CD4-positive, alpha-beta T cell treated with Interleukin-1 beta for 1 hour (primary cell): ENCODE results near the gene NUP54.

Experiments
- DNase-seq, 2 donors: peaks; one replicate each; pipeline ENCODE4 v3.0.0-alpha.2; 2020 to 2022

The NUP54 gene

DNA sequence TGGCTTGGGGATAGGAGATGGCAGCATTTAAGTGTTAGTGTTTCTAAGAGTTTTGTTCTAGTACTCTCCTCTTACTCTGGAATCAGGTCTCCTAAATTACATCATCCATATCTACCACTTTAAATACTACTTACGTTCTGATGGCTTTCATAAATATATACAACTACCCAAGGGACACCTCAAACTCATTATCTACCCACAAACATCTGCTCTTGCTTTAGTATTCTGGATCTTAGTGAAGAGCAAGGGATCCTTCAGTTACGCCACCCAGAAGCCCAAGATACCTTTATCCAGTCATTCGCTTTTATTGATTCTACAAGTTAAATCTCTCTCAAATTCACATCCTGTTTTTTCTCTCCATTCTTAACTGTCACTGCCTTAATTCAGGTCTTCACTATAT lies 7.0 kb downstream of the NUP54 start:
- DNase-seq, result no peak

DNA sequence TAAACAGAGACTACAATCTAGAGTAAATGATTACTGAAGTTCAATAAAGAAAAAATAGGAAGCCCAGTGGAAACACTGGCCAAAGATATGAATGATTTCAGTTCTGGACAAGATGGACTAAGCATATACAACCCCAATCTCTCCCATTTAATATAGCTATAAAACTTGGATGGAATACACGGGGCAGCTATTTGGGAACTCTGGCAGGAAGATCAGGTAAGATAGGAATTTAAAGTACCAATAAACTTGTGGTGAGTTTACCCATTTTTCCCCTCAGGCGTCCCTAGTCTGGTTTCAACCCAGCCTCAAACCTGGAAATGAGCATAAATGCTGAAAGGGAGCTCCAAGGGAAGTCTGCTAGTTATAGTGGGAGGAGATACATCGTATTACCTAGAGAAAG lies 20.4 kb downstream of the NUP54 start:
- DNase-seq, result no peak

DNA sequence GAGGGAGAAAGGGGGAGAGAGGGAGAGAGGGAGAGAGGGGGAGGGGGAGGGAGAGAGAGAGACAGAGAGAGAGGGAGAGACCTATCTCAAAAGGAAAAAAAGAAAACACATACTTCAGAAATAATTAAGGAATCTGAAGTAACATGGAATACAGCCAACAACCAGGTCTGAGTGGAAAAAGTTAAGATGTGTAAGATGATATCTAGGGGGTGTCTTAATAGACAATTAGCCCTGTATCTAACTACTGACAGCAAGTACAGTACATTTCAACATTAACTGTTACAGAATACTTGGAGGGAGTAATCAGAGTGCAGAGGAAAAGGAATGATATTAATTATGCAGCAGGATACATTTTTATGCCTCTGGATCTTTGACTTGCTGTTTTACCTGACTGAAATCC lies 22.4 kb downstream of the NUP54 start:
- no peak for DNase-seq

DNA sequence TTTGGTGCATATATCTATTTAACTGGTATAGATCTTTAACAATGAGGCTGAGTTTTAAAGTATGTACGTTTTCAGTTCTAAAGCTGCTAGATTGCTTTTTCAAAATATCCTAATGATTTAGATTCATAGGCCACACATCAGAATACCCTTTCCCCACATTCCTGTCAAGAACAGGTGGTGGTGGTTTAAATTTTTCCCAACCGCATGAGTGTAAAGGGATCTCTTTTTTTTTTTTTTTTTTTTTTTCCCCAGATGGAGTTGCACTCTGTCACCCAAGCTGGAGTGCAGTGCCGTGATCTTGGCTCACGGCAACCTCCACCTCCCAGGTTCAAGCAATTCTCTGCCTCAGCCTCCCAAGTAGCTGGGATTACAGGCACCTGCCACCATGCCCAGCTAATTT lies 28.0 kb downstream of the NUP54 start:
- no peak for DNase-seq

DNA sequence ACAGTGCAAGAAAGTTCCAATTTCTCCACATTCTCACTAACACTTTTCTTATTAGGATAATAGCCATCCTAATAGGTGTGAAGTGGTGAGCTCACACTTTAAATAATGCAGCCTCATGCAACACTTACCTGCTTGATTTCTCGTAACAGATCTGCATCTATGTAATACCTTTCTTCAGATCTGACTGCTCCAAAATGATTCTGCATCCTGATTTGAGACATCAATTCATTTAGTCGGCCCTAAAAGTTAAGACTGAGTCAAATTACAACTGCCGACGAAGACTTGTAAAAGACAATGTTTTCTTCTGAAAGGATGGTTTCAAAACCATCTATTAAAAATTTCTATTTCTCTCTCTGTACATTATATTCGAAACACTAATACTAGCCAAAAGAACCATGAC lies 30.7 kb downstream of the NUP54 start:
- no peak for DNase-seq

DNA sequence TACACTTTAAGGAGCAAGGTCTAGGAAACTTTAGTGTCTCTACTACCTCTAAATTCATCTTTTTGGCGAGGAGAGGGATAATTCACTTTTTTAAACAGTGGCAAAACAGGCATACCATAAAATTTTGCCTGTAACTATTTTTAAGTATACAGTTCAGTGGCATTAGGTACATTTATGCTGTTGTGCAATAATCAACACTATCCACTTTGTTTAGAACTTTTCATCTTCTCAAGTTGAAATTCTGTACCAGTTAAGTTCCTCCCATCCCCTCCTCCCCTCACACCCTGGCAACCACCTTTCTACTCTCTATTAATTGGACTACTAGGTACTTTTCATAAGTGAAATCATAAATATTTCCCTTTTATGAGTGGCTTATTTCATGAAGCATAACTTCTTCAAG lies 31.4 kb downstream of the NUP54 start:
- no peak for DNase-seq

DNA sequence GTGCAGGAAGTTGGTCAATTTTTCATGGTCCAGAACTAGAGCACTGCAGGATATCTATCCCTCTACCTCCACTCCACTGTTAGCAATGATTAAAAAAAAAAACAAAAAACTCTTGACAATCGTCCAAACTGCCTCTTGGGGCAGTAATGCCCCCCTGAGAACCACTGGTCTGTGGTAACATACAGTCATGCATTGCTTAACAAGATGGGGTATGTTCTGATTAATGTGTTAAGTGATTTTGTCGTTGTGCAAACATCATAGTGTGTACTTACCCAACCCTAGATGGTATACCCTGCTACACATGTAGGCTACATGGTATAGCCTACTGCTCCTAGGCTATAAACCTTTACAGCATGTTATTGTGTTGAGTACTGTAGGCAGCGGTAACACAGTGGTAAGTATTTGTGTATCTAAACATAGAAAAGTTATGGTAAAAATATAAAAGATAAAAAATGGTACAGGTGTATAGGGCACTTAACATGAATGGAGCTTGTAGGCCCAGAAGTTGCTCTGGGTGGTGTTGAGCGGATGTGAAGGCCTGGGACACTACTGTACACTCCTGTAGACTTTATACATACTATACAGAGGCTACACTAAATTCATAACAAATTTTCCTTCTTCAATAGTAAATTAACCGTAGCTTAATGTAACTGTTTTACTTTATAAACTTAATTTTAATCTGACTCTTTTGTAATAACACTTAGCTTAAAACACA lies 39.6 kb downstream of the NUP54 start:
- DNase-seq, result no peak

DNA sequence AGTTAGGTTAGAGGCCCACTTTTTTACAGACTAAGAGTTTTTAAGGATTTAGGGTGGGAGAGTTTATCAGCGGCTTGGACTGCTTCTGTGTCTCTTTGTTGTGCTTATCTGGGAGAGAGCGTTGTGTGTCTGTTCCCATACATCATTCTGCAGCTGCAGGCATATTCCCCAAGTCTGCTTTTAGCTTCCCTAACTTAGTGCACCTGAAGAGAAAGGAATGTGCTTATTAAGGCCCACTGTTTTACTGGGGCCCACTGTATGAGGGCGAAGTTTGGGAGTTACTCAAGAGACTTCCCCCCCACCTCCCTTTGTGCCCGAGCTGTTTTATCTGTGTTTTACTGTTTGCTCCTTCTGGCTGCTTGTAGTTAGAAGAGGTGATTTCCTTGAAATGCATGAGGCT lies 41.8 kb downstream of the NUP54 start:
- no peak for DNase-seq

DNA sequence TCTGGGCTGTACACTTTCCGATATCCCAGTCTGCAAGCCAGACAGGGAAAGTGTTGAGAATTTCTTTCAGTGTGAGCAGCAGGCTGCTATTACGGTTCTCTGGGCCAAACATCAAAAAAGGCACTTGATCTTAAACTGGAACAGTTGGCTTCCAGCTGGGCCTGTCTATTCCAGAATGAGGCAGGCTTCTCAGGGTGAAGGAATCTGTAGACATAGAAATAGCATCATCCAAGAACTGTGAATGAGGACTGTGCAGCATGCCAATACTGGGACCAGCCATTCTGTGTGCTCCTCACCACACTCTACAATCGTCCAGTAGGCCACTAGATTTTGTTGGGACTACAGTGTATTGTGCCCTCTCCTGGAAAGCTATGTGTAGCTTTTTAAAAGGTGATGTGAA lies 42.5 kb downstream of the NUP54 start:
- DNase-seq, result no peak

DNA sequence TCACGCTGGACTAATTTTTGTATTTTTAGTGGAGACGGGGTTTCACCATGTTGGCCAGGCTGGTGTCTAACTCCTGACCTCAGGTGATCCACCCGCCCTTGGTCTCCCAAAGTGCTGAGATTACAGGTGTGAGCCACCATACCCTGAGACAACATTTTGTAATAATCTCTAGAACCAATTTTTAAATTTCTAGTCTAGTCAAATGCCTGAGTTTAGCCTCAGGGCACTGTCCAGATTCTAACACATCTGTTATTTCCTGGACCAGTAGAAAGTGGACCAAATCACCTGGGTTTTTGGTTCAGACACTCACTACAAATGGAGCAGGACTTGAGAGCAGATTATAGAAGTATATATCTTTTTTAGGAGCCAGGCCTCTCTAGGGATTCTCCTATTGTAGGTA lies 52.1 kb downstream of the NUP54 start:
- DNase-seq, result no peak

DNA sequence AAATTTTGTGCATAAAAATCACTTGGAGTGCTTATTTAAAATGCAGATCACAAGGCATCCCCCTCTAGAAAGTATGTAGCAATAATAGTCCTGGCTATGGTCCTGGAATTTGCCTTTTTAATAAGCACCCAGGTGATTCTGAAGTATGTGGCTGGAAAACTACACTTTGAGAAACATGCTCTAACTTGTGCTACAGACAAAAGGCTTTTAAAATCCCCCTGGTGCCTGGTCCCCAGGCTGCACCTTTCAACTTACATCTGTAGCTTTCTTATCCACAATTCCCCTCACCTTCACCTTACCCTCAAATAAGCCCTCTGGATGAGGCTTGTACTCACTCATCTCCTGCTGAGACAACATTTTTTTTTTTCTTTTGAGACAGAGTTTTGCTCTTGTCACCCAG lies 52.6 kb downstream of the NUP54 start:
- no peak for DNase-seq

DNA sequence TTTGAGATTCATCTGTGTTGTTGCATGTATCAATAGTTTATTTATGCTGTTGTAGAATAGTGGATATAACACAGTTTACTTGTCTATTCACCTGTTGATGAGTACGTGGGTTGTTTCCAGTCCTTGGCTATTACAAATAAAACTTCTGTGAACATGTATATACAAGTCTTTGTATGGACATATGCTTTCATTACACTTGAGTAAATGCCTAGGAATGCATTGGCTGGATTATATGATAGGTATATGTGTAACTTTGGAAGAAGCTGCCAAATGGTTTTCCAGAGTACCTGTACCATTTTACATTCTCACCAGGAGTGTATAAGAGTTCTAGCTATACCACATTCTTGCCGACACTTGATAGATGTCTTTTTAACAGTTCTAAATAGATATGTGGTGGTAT lies 57.1 kb downstream of the NUP54 start:
- no peak for DNase-seq

DNA sequence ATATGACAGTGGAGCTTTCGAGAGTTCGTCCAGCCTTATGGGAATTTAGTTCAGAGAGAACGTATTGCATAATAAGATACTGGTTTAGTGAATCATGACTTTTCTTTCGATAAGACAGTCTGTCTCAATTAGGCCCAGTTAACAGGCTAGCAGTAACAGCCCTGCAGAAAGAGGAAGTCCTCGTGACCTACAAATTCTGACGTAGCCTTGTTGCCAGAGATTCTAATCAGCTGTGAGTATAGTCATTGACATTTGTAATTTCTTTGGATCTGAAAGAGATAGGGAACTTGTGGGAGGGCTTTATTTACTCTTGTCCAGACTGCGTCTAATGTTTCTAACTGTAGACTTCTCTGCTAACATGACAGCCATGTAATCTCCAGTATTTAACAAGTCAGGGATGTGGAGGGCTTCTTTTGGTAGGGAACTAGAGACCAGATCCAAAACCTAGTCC lies 57.9 kb downstream of the NUP54 start:
- peak; percentile 18 to 70 for DNase-seq

DNA sequence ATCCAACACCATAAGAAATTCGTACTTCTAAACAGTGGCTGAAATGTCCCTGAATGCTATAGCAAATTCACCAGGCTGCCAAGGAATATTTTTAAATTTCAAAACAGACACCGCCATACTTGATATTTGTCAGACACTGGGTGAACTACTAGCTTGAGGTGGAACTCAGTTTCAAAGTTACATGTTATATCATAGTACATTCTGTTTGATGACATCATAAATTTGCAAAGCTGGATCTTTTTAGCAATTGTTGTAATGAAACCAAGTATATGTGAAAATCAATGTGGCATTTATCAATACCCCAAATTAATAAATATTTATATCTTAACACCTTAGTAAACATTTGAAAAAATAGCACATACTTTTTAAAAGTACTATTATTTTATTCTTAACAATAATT lies 59.5 kb downstream of the NUP54 start:
- no peak for DNase-seq

DNA sequence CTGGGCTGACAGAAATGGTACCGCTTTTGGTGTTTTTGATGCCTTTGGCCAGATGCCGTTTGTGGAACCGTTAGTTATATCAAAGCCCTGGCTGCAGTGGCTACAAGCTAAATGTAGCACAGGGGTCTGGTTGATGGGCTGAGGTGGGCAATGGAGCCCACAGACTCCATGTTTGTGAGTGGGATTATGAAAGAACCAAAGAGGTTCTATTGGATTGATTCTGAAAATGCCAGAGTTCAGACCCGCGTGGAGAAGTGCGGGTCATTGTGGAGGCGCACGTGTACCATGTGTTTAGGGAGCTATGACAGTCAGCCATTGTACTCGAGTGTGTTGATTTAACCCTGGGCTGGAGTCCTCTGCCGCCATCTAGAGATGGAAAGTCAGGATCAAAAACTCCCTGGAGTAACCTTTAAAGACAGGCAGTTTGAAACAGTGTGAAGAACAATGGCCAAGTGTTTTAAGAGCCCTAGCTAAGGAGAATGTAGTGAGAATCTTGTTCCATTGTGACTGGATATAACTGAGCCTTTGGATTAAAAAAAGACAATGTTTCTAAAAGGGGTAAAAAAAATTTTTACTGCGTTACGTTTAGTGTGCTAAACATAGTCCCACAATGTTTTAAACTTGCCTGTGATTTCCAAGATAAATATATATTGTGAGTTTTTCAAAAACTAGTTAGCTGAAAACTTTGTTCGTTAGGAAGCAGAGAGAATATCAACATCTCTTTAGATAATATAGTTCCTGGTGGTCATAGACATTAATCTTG lies 61.0 kb downstream of the NUP54 start:
- DNase-seq, result no peak

DNA sequence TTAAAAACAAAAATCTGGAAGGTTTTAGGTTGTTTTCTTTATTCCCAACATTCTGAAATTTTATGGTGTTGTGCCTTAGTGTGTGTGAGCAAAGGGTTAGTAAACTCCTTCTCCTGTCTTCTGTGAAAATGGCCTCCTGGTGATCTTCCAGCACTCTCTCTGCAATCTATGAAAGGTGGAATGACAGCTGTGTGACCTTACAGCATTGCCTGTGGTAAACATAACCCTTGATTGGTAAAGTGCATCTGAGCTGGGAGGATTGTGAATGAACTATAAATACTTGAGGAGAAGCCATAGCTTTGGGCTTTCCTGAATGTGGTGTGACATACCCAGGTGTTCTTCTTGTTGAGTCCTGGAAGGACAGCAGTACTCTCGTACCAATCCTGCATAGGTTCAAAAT lies 63.7 kb downstream of the NUP54 start:
- DNase-seq, result no peak

DNA sequence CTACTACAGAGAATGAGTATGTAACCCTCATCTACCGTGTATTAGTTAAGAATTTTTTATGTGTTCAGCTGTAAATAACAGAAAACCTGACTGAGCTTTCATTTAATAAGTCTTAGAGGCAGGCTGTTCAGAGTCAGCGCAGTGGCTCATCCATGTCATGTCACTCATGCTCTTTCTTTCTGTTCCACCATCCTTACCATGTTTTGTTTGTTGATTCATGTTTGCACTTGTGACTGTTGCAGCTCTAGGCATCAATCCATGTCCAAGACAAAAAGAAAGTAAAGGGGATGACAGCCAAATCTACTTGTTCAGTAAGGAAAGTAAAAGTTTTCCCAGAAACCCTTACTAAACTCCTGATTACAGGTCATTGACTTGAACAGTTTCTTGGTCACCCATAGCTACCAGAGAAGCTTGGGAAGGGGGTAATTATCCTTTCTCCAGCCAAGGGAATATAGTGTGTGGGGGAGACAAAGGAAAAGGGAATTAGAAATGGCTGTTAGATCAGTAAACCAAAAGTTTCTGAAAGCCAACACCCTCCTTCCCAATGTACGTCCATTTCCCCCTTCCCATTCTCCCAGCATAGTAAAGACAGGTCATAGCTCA lies 64.7 kb downstream of the NUP54 start:
- no peak for DNase-seq

DNA sequence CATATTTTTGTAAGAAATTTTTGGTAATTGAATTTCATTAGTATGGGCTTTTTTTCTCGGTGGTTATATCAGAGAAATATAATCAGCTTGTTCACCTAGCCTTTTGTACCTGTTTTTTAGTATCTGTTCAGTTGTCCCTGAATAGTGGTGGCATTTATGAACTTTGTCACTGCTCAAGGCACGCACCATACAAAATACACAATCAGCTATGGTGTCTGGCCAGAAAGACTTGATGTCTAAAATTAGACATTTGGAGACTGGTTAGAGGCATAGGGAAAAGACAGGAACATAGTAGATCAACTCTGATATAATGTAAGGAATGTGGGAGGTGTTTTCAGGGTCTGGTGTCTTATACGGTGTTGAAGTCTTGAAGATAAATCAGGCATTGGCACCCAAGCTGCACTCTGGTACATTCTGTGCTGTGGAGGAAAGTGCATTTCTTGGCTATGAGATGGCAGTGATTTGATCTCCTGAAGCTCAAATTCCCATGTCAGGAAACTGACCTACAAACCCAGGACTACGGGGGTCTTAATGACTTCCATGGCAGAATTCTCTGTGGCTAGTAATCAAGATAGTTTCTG lies 70.1 kb downstream of the NUP54 start:
- DNase-seq, result no peak

DNA sequence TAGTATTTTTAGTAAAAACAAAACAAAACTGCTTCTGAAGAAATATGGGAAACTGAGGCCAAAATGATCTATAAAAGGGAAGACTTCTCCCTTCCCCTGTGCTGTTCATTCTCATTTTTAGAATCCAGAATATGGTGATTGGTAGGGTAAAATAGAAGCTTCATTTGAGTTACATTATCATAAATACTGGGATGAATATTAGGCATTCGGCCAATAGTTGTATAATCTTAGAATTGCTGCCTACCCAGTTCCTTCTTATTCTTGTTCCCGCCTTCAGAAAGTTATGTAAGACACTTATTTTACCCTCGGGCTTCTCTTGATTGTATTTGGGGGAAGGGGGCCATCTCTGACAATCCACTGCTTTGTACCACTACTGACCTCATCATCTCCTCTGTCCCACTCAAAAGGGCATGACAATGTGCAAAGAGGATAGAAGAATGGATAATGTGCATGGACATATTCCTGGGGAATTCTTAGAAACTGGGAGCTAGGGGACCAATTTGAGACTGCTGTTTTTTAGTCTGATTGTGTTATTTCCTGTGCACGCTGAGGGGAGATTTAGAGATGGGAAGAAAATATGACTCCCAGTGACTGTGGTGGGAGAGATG lies 73.1 kb downstream of the NUP54 start:
- no peak for DNase-seq

DNA sequence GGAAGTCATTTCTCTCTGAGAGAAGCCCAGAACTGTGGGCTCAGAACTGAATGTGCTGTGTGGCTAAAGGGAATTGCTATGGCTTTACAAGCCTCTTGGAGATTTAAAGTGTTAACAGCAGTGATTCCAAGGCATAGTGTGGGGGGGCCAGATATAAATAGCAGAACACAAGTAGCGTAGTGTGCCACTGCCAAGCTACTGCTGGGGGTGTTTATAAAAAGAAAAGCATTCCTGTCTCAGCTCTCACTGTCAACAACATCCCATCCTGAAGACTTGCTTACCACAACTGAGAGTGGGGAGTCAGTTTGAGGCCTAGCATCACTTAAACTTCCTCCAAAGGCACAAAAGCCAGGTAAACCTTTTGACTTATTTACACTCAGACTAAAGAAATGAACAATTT lies 73.7 kb downstream of the NUP54 start, which contains the start of gene ART3:
Gene ART3 (plus strand): TSS at position 242 of the 400 bp plus-strand sequence. CDS start 1,181 bp downstream, outside the sequence.
- DNase-seq, result no peak

DNA sequence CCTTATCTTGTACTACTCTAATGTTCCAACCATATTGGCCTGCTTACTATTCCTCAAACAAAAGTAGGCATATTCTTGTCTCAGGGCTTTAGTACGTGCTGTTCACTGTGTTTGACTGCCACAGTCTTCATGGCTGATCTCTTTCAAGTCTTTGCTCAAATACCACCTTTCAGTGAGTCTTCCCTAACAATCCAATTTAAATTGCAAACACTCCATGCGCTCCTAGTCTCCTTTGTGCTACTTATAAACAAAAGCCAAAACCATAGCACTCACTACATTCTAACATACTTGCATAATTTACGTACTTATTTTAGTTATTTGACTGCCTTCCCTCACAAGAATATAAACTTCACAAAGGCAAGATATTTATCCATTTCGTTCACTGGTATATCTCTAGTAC lies 75.4 kb downstream of the NUP54 start:
- DNase-seq, result no peak

DNA sequence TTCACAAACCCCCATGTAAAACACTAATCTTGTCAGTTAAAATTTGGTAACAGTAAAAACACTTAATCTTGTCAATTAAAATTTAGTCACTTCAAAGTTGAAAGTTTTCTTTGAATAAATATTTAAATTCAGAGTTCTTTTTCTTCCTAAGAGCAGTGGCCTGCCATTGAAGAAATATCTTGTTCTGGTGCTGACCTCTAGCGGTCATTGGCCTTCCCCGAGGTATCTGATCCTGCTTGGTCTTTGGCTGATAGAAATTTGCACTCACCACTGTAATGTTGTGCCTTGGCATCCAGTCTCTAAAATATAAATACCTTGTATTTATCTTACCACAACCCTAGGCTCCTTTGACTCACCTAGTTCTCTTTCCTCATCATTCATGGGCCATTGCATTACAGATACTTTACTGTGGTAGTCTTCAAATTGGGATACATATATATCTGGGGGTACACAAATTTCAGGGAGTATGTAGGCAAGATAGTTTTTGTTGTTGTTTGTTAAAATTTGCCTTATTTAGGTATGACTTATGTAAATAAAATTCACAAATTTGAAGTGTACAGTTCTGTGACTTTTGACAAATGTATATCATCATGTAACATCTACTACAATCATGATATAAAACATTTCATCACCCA lies 80.4 kb downstream of the NUP54 start:
- peak; percentile 63 to 75 for DNase-seq

DNA sequence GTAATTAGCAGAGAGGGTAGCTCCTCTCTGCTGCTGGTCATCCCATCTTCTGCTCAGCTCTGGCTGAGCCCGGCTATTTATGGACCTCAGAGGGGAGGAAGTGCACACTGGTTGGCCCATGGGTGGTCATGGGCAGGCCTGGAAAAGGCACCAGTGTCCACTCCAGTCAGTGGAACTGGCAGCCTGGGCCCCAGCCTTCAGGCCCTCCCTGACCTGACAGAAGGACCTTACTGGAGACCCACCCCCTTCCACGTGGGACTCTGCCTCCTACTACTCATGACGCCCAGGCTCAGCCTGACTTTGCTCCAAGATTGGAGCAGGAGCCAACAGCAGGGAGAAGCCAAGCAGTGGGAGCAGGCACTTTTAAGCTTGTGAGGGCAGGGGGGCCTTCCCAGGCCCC lies 81.7 kb downstream of the NUP54 start:
- DNase-seq, result no peak
